Measurements from ENCODE around the gene DVL1.
"Not testable (repeated sequence)": the region's sequence is repeated elsewhere in the genome, so short reads cannot be mapped to it uniquely, and the experiment has no call there.

Gene DVL1

GRCh38 chr1:1317420-1317819 is 31.8 kb downstream of the DVL1 start:
- H3K79me2 ChIP-seq (ENCODE audit: insufficient read depth, low read length): peaks cover 48% of the 10 kb centered on the region
- H3K4me1 ChIP-seq (ENCODE audit: insufficient read depth, low read length, poor library complexity, severe bottlenecking): peaks cover 17% of the 10 kb centered on the region
- H3K4me2 ChIP-seq (ENCODE audit: low read depth, low read length, poor library complexity, severe bottlenecking): no peak overlapping the region
- TF ChIP-seq CTCF (conservative IDR thresholded peaks at IDR 0.05; ENCODE audit: low read length) (no peak), EZH2phosphoT487 (IDR thresholded peaks at IDR 0.05; ENCODE audit: borderline replicate concordance) (no peak)
- H3K4me3 ChIP-seq (ENCODE audit: low read length, poor library complexity, severe bottlenecking): no peak overlapping the region
- H3K27me3 ChIP-seq (ENCODE audit: insufficient read depth, low read length, poor library complexity, severe bottlenecking): no peaks in the 10 kb centered on the region
- no peak overlapping the region for H3K9ac ChIP-seq (ENCODE audit: low read depth, low read length, poor library complexity, severe bottlenecking)
- no peaks in the 10 kb centered on the region for H3K9me3 ChIP-seq (ENCODE audit: insufficient read depth, low read depth, low read length)
- H4K20me1 ChIP-seq (ENCODE audit: insufficient read depth, low read length, poor library complexity, severe bottlenecking): peaks cover 40% of the 10 kb centered on the region
- peaks cover 28% of the 10 kb centered on the region; the same call in 1 of the 2 replicates for H3K36me3 ChIP-seq (ENCODE audit: insufficient read depth, low read length)
- H3F3A ChIP-seq (ENCODE audit: low read depth): no peaks in the 10 kb centered on the region
- H3K9me2 ChIP-seq (replicated peaks; ENCODE audit: low read depth, low read length): no peaks in the 10 kb centered on the region
- no peak overlapping the region for H2AFZ ChIP-seq (ENCODE audit: low read length)

GRCh38 chr1:1316199-1316598 is 33.0 kb downstream of the DVL1 start:
- peaks cover 37% of the 10 kb centered on the region; the same call in 1 of the 2 replicates for H3K79me2 ChIP-seq (ENCODE audit: insufficient read depth, low read length)
- H3K27me3 ChIP-seq (ENCODE audit: insufficient read depth, low read length, poor library complexity, severe bottlenecking); H3K9me2 ChIP-seq (replicated peaks; ENCODE audit: low read depth, low read length); H3K9me3 ChIP-seq (ENCODE audit: insufficient read depth, low read depth, low read length); H3F3A ChIP-seq (ENCODE audit: low read depth); H3K4me2 ChIP-seq (ENCODE audit: low read depth, low read length, poor library complexity, severe bottlenecking); H2AFZ ChIP-seq (ENCODE audit: low read length); H3K4me1 ChIP-seq (ENCODE audit: insufficient read depth, low read length, poor library complexity, severe bottlenecking); H3K9ac ChIP-seq (ENCODE audit: low read depth, low read length, poor library complexity, severe bottlenecking); H3K4me3 ChIP-seq (ENCODE audit: low read length, poor library complexity, severe bottlenecking): not testable (repeated sequence)
- H4K20me1 ChIP-seq (ENCODE audit: insufficient read depth, low read length, poor library complexity, severe bottlenecking): peaks cover 29% of the 10 kb centered on the region
- H3K36me3 ChIP-seq (ENCODE audit: insufficient read depth, low read length): peaks cover 37% of the 10 kb centered on the region; the same call in 1 of the 2 replicates

- no peak overlapping the region for H3K4me3 ChIP-seq (ENCODE audit: low read length, poor library complexity, severe bottlenecking)
- H3K27me3 ChIP-seq (ENCODE audit: insufficient read depth, low read length, poor library complexity, severe bottlenecking): no peaks in the 10 kb centered on the region
- no peaks in the 10 kb centered on the region for H3K9me2 ChIP-seq (replicated peaks; ENCODE audit: low read depth, low read length)
- peaks cover 40% of the 10 kb centered on the region; the same call in 1 of the 2 replicates for H3K36me3 ChIP-seq (ENCODE audit: insufficient read depth, low read length)
- H2AFZ ChIP-seq (ENCODE audit: low read length): no peak overlapping the region
- H3K9ac ChIP-seq (ENCODE audit: low read depth, low read length, poor library complexity, severe bottlenecking): no peak overlapping the region
- H3K9me3 ChIP-seq (ENCODE audit: insufficient read depth, low read depth, low read length): no peaks in the 10 kb centered on the region
- H3K79me2 ChIP-seq (ENCODE audit: insufficient read depth, low read length): peaks cover 30% of the 10 kb centered on the region; the same call in 1 of the 2 replicates
- no peak overlapping the region for H3K4me2 ChIP-seq (ENCODE audit: low read depth, low read length, poor library complexity, severe bottlenecking)
- H3F3A ChIP-seq (ENCODE audit: low read depth): no peaks in the 10 kb centered on the region
- TF ChIP-seq CTCF (conservative IDR thresholded peaks at IDR 0.05; ENCODE audit: low read length) (no peak), EZH2phosphoT487 (IDR thresholded peaks at IDR 0.05; ENCODE audit: borderline replicate concordance) (no peak)
- H3K4me1 ChIP-seq (ENCODE audit: insufficient read depth, low read length, poor library complexity, severe bottlenecking): peaks cover 7% of the 10 kb centered on the region
- peaks cover 22% of the 10 kb centered on the region for H4K20me1 ChIP-seq (ENCODE audit: insufficient read depth, low read length, poor library complexity, severe bottlenecking)
Measured at GRCh38 chr1:1315435-1315954, 33.7 kb downstream of the DVL1 start.
